Stomach smooth muscle (tissue), 2 donors: ENCODE results near the gene KCNG2.

ENCODE experiments used
- H3K27ac ChIP-seq: one replicate; pipeline ENCODE4 v1.7.0; 2013; ENCODE audit warnings: mild to moderate bottlenecking, low read length, inconsistent platforms
- H3K27me3 ChIP-seq, 2 donors: one replicate each; pipeline ENCODE4 v1.7.0; 2013; ENCODE audit warnings: low read length in 2 of 2; ENCODE audit not compliant: insufficient read depth in 2 of 2, control insufficient read depth in 1 of 2
- H3K36me3 ChIP-seq, 2 donors: one replicate each; pipeline ENCODE4 v1.7.0; 2013; ENCODE audit warnings: low read length in 2 of 2; ENCODE audit not compliant: control insufficient read depth in 2 of 2, insufficient read depth in 2 of 2
- H3K4me1 ChIP-seq: one replicate; pipeline ENCODE4 v1.7.0; 2013; ENCODE audit warnings: low read length; ENCODE audit not compliant: control insufficient read depth, insufficient read depth
- H3K4me3 ChIP-seq, 2 donors: one replicate each; pipeline ENCODE4 v1.7.0; 2013; ENCODE audit warnings: low read length in 2 of 2
- H3K9ac ChIP-seq, 2 donors: one replicate each; pipeline ENCODE4 v1.7.0; 2013; ENCODE audit warnings: low read length in 2 of 2, mild to moderate bottlenecking in 1 of 2
- H3K9me3 ChIP-seq, 2 donors: one replicate each; pipeline ENCODE4 v1.7.0; 2013; ENCODE audit warnings: low read length in 2 of 2; ENCODE audit not compliant: control insufficient read depth in 2 of 2
- donor health status: healthy.
- donor health status: Pancreatic carcinoma.

Gene KCNG2

GRCh38 chr18:79778291-79778791 is 19.4 kb upstream of the KCNG2 start:
- no peak overlapping the region for H3K9ac ChIP-seq
- no peak overlapping the region for H3K4me3 ChIP-seq
- no peaks in the 10 kb centered on the region for H3K9me3 ChIP-seq
- peaks cover 15 to 19% of the 10 kb centered on the region in 2 donors for H3K27me3 ChIP-seq
- H3K4me1 ChIP-seq = no peaks in the 10 kb centered on the region
- no peaks in the 10 kb centered on the region for H3K36me3 ChIP-seq
- H3K27ac ChIP-seq = no peak overlapping the region

- Histone ChIP-seq H3K36me3 (no peaks in the 10 kb centered on the region), H3K27me3 (peaks cover 17 to 22% of the 10 kb centered on the region in 2 donors), H3K9me3 (no peaks in the 10 kb centered on the region), H3K4me1 (no peaks in the 10 kb centered on the region), H3K27ac (no peak overlapping the region), H3K4me3 (no peak overlapping the region), H3K9ac (no peak overlapping the region)
These were observed 18.6 kb upstream of the KCNG2 start for GRCh38 chr18:79779021-79779699.

- no peak overlapping the region for H3K27ac ChIP-seq
- no peak overlapping the region for H3K9ac ChIP-seq
- H3K27me3 ChIP-seq = peaks cover 20 to 24% of the 10 kb centered on the region in 2 donors
- H3K4me3 ChIP-seq = no peak overlapping the region
- no peaks in the 10 kb centered on the region for H3K9me3 ChIP-seq
- H3K36me3 ChIP-seq = no peaks in the 10 kb centered on the region
- no peaks in the 10 kb centered on the region for H3K4me1 ChIP-seq
These were observed 18.0 kb upstream of the KCNG2 start for GRCh38 chr18:79779700-79780190.

GRCh38 chr18:79780547-79780946 is 17.2 kb upstream of the KCNG2 start:
- H3K9ac ChIP-seq = no peak overlapping the region
- no peaks in the 10 kb centered on the region for H3K9me3 ChIP-seq
- no peak overlapping the region for H3K4me3 ChIP-seq
- H3K27me3 ChIP-seq = peaks cover 23% of the 10 kb centered on the region in 2 donors
- no peak overlapping the region for H3K27ac ChIP-seq
- H3K4me1 ChIP-seq = no peaks in the 10 kb centered on the region
- no peaks in the 10 kb centered on the region for H3K36me3 ChIP-seq

DNA sequence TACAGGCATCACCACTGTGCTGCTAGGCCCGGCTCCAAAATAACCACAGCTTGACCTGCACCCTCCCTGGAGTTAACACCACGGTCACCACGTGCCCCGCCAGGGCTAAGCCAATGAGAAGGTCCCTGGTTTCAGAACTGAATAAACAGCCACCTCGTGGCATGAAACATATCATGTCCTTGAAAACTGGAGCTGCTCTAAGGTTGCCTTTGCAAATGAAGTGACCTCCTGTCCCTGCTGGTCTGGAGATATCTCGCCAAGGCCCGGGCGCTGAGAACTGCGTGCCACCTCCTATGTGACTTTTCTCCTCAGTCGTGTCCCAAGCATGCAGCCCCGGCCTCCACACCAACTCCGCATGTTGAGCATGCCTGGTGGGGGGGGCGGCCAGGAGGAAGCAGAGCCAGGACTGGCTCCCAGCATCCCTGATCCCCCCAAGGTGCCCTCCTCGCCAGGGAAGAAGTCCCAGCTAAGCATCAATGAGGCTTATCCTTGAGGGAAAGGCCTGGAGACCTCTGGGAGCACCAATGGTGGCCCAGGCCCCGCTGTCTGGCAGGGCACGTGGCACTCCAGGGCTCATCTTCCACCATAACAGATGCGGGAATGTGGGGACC is 16.3 kb upstream of the KCNG2 start:
- no peaks in the 10 kb centered on the region for H3K4me1 ChIP-seq
- H3K27me3 ChIP-seq = peaks cover 27 to 30% of the 10 kb centered on the region in 2 donors
- no peaks in the 10 kb centered on the region for H3K9me3 ChIP-seq
- H3K9ac ChIP-seq = no peak overlapping the region
- H3K4me3 ChIP-seq = no peak overlapping the region
- H3K36me3 ChIP-seq = no peaks in the 10 kb centered on the region
- H3K27ac ChIP-seq = no peak overlapping the region

GRCh38 chr18:79782566-79783308 is 15.0 kb upstream of the KCNG2 start:
- Histone ChIP-seq H3K9me3 (peaks cover 0 to 2% of the 10 kb centered on the region in 2 donors), H3K9ac (no peak overlapping the region), H3K36me3 (no peaks in the 10 kb centered on the region), H3K27ac (no peak overlapping the region), H3K4me1 (no peaks in the 10 kb centered on the region), H3K4me3 (no peak overlapping the region), H3K27me3 (peaks cover 32 to 37% of the 10 kb centered on the region in 2 donors)

- Histone ChIP-seq H3K27ac (no peak overlapping the region), H3K4me1 (peaks cover 4% of the 10 kb centered on the region), H3K9ac (no peak overlapping the region), H3K27me3 (peaks cover 36 to 53% of the 10 kb centered on the region in 2 donors), H3K9me3 (peaks cover 0 to 6% of the 10 kb centered on the region in 2 donors), H3K4me3 (no peak overlapping the region), H3K36me3 (no peaks in the 10 kb centered on the region)
These were observed 13.4 kb upstream of the KCNG2 start for GRCh38 chr18:79784071-79784913.

DNA sequence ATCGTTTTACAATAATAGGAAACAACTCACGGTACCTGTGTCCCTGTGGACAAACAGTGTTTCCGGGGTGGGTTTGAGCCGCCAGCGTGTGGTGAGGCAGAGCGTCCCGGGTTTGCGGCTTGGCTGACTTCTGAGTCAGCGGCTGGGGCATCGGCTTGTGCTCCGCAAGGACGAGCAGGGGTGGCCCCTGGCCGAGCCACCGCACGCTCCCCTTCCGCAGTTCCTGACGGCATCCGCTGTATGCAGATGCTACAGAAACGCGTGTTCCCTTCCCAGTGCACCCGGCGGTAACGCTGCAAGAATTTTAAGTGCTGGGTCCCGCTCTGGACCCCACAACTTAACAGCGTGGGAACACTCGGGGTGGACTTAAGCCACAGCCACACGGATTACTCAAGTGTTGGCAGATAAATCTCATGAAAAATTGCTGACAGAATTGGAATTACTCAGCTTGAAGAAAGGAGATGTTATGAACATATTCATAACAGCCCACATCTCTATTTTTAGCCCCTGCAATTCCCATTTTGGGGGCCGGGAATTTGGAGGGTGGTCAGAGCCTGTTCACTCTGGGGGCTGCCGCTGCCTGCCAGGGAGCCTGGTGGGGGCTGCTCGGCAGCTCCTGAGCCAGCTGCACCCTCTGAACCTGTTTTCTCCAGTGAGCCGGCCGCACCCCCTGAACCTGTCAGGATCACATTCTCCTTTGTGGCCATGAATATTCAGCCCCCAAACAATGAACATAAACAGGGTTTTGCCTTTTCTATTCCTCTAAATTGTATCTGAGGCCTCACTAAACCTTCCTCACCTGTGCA is 12.6 kb upstream of the KCNG2 start:
- H3K27ac ChIP-seq = no peak overlapping the region
- no peak overlapping the region for H3K4me3 ChIP-seq
- H3K9ac ChIP-seq = no peak overlapping the region
- peaks cover 0 to 6% of the 10 kb centered on the region in 2 donors for H3K9me3 ChIP-seq
- no peaks in the 10 kb centered on the region for H3K36me3 ChIP-seq
- H3K27me3 ChIP-seq = peaks cover 41 to 62% of the 10 kb centered on the region in 2 donors
- peaks cover 4% of the 10 kb centered on the region for H3K4me1 ChIP-seq

DNA sequence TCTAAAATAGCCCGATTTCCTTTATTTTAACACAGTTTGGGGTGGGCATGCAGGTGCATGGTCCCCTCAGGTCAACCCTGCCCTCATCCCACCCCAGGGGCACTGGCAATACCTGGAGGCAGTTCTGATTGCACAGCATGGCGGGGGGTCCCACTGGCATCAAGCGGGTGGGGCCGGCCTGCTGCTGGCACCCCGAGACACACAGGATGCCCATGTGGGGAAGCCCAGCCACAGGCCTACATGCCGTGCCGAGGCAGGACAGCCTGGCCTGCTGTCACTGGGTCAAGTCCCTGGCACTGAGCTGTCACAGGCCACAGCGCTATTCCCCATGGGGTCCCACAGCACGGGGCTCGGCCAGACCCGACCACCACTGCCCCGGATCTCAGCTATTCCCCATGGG is 11.9 kb upstream of the KCNG2 start:
- Histone ChIP-seq H3K27ac (no peak overlapping the region), H3K27me3 (peaks cover 46 to 67% of the 10 kb centered on the region in 2 donors), H3K9ac (no peak overlapping the region), H3K4me1 (peaks cover 4% of the 10 kb centered on the region), H3K4me3 (no peak overlapping the region), H3K36me3 (no peaks in the 10 kb centered on the region), H3K9me3 (peaks cover 0 to 6% of the 10 kb centered on the region in 2 donors)
